Kidney epithelial cell (primary cell): ENCODE data around the gene CD34. TPM values are rescaled to one million over a fixed set of nuclear protein-coding genes. Genes with fewer than 3 reads are reported as not detected.
"Not testable (repeated sequence)": the region's sequence is repeated elsewhere in the genome, so short reads cannot be mapped to it uniquely, and the experiment has no call there.

ENCODE experiments used
- DNase-seq: peaks from one replicate; pipeline ENCODE4 v3.0.0-alpha.2; 2010; ENCODE audit warnings: low read depth
- H3K27me3 ChIP-seq: 2 replicates; pipeline ENCODE4 v1.6.0; 2011; ENCODE audit warnings: low read length; ENCODE audit not compliant: control insufficient read depth, insufficient read depth
- H3K36me3 ChIP-seq: 2 replicates; pipeline ENCODE4 v1.5.1; 2011; ENCODE audit warnings: low read length; ENCODE audit not compliant: control insufficient read depth, insufficient read depth
- H3K4me3 ChIP-seq: 2 replicates; pipeline ENCODE4 v1.5.1; 2011; ENCODE audit warnings: low read depth, mild to moderate bottlenecking, control low read depth, low read length
- CTCF ChIP-seq: IDR thresholded peaks from 2 replicates; pipeline ENCODE4 v1.5.1; 2011; ENCODE audit warnings: mild to moderate bottlenecking, moderate library complexity, low read length, control low read depth, inconsistent platforms; ENCODE audit not compliant: insufficient read depth, poor library complexity, severe bottlenecking
- total RNA-seq: library from RNA; depleted of rRNA; stranded (reverse); fragments of >200 nt; gene quantifications from 2 replicates; pipeline ENCODE4 v1.2.3, GENCODE V29; 2015

The CD34 gene
- total RNA-seq, 1 donor from 2014 or later: 0.04 TPM

- Histone ChIP-seq H3K36me3 (no peaks in the 10 kb centered on the region), H3K4me3 (no peak overlapping the region), H3K27me3 (peaks cover 2% of the 10 kb centered on the region)
- no peak for TF ChIP-seq CTCF
- no peak for DNase-seq
These were observed 37.8 kb upstream of the CD34 start for GRCh38 chr1:207948536-207949250.

GRCh38 chr1:207946756-207947155 is 35.8 kb upstream of the CD34 start:
- Histone ChIP-seq H3K36me3 (no peaks in the 10 kb centered on the region), H3K4me3 (no peak overlapping the region), H3K27me3 (peaks cover 2% of the 10 kb centered on the region)
- DNase-seq: no peak
- TF ChIP-seq CTCF: no peak

- no peaks in the 10 kb centered on the region for H3K36me3 ChIP-seq
- DNase-seq: peak; percentile 25
- TF ChIP-seq CTCF: no peak
These were observed 33.6 kb upstream of the CD34 start for GRCh38 chr1:207944571-207944970.

GRCh38 chr1:207942337-207942741 is 31.4 kb upstream of the CD34 start:
- H3K27me3 ChIP-seq, H3K4me3 ChIP-seq, DNase-seq, H3K36me3 ChIP-seq: not testable (repeated sequence)

More at GRCh38 chr1:207944571-207944970, 33.6 kb upstream of the CD34 start:
- Histone ChIP-seq H3K4me3 (no peak overlapping the region), H3K27me3 (no peaks in the 10 kb centered on the region)

GRCh38 chr1:207941665-207942064 is 30.7 kb upstream of the CD34 start:
- no peak for TF ChIP-seq CTCF
- Histone ChIP-seq H3K27me3 (no peaks in the 10 kb centered on the region), H3K4me3 (no peak overlapping the region), H3K36me3 (no peaks in the 10 kb centered on the region)
- no peak for DNase-seq

- no peaks in the 10 kb centered on the region for H3K27me3 ChIP-seq
- TF ChIP-seq CTCF: no peak
- H3K4me3 ChIP-seq: no peak overlapping the region
- no peaks in the 10 kb centered on the region for H3K36me3 ChIP-seq
- DNase-seq: no peak
These were observed 27.1 kb upstream of the CD34 start for GRCh38 chr1:207938016-207938415.
